C4-2B (cell line): Measurements from ENCODE around the gene TTC28.

Source experiments
- ZFX ChIP-seq: fragments of 450-650 bp; IDR thresholded peaks from 2 replicates; pipeline ENCODE4 v1.6.1; 2017
- TF ChIP-seq, protein P1 (sequence below): fragments of 450-650 bp; conservative IDR thresholded peaks from 2 replicates; pipeline ENCODE4 v1.5.1; 2017; ENCODE audit warnings: mild to moderate bottlenecking

- TF ChIP-seq, protein P1, sequence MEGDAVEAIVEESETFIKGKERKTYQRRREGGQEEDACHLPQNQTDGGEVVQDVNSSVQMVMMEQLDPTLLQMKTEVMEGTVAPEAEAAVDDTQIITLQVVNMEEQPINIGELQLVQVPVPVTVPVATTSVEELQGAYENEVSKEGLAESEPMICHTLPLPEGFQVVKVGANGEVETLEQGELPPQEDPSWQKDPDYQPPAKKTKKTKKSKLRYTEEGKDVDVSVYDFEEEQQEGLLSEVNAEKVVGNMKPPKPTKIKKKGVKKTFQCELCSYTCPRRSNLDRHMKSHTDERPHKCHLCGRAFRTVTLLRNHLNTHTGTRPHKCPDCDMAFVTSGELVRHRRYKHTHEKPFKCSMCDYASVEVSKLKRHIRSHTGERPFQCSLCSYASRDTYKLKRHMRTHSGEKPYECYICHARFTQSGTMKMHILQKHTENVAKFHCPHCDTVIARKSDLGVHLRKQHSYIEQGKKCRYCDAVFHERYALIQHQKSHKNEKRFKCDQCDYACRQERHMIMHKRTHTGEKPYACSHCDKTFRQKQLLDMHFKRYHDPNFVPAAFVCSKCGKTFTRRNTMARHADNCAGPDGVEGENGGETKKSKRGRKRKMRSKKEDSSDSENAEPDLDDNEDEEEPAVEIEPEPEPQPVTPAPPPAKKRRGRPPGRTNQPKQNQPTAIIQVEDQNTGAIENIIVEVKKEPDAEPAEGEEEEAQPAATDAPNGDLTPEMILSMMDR, result no peak
- TF ChIP-seq ZFX, result no peak
Observed at GRCh38 chr22:28716686-28717085, 37.0 kb upstream of the TTC28 start.
